Liver (tissue), 9 donors: ENCODE data around the gene EME1. TPM values are rescaled to one million over a fixed set of nuclear protein-coding genes. Genes with fewer than 3 reads are reported as not detected.
A peak's percentile ranks its signal among the peaks of the same experiment; 100 is the strongest.

ENCODE experiments used
- DNase-seq: peaks from one replicate; pipeline ENCODE4 v3.0.0-alpha.2; 2017; ENCODE audit warnings: low spot score
- H3K27ac ChIP-seq, 2 donors: one replicate each; pipeline ENCODE4 v1.7.0; 2013; ENCODE audit warnings: inconsistent platforms in 2 of 2, low read length in 2 of 2, control low read depth in 1 of 2, low read depth in 1 of 2, mild to moderate bottlenecking in 1 of 2
- H3K27me3 ChIP-seq, 4 donors: one replicate each; pipeline versions ENCODE4 v1.6.1 to v1.7.0; 2013; ENCODE audit warnings: low read length in 3 of 4, inconsistent platforms in 1 of 4, mild to moderate bottlenecking in 1 of 4, moderate library complexity in 1 of 4; ENCODE audit not compliant: control insufficient read depth in 4 of 4, insufficient read depth in 4 of 4
- H3K36me3 ChIP-seq, 4 donors: one replicate each; pipeline versions ENCODE4 v1.6.1 to v1.7.0; 2013; ENCODE audit warnings: low read length in 3 of 4, mild to moderate bottlenecking in 3 of 4, low read depth in 1 of 4, moderate library complexity in 1 of 4; ENCODE audit not compliant: control insufficient read depth in 4 of 4, insufficient read depth in 3 of 4
- H3K4me1 ChIP-seq, 4 donors: one replicate each; pipeline versions ENCODE4 v1.6.1 to v1.7.0; 2013; ENCODE audit warnings: low read length in 3 of 4, mild to moderate bottlenecking in 3 of 4, moderate library complexity in 1 of 4; ENCODE audit not compliant: control insufficient read depth in 4 of 4, insufficient read depth in 4 of 4
- H3K4me3 ChIP-seq, 3 donors: one replicate each; pipeline versions ENCODE4 v1.6.1 to v1.7.0; 2013; ENCODE audit warnings: low read length in 3 of 3, control low read depth in 1 of 3, low read depth in 1 of 3, mild to moderate bottlenecking in 1 of 3
- H3K9ac ChIP-seq, 2 donors: one replicate each; pipeline ENCODE4 v1.7.0; 2013; ENCODE audit warnings: low read length in 2 of 2, mild to moderate bottlenecking in 2 of 2, moderate library complexity in 2 of 2, control low read depth in 1 of 2, low read depth in 1 of 2
- H3K9me3 ChIP-seq, 4 donors: one replicate each; pipeline versions ENCODE4 v1.6.1 to v1.7.0; 2013; ENCODE audit warnings: low read length in 3 of 4; ENCODE audit not compliant: control insufficient read depth in 4 of 4
- ATF3 ChIP-seq: IDR thresholded peaks from 2 replicates; pipeline ENCODE4 v1.6.1; 2016; ENCODE audit warnings: antibody characterized with exemption
- CTCF ChIP-seq: fragments of 150-350 bp; IDR thresholded peaks from 2 replicates; pipeline ENCODE4 v1.5.1; 2017; ENCODE audit warnings: improper control_type of control experiment, low read depth, low read length; ENCODE audit not compliant: missing input control
- EGR1 ChIP-seq, 2 donors: IDR thresholded peaks; 2 replicates each; pipeline ENCODE4 v1.6.1; 2016 to 2018; ENCODE audit warnings: antibody characterized with exemption in 2 of 2, low read depth in 2 of 2
- FOXA1 ChIP-seq: IDR thresholded peaks from 2 replicates; pipeline ENCODE4 v1.6.1; 2016; ENCODE audit warnings: antibody characterized with exemption
- FOXA2 ChIP-seq: IDR thresholded peaks from 2 replicates; pipeline ENCODE4 v1.6.1; 2016; ENCODE audit warnings: antibody characterized with exemption
- GABPA ChIP-seq, 2 donors: IDR thresholded peaks in 1 of 2; conservative IDR thresholded peaks in 1 of 2; 2 replicates each; pipeline ENCODE4 v1.6.1; 2016; ENCODE audit warnings: antibody characterized with exemption in 2 of 2, mild to moderate bottlenecking in 1 of 2, moderate library complexity in 1 of 2
- HNF4A ChIP-seq, 2 donors: conservative IDR thresholded peaks; 2 replicates each; pipeline ENCODE4 v1.6.1; 2016; ENCODE audit warnings: antibody characterized with exemption in 2 of 2, mild to moderate bottlenecking in 2 of 2
- HNF4G ChIP-seq: IDR thresholded peaks from 2 replicates; pipeline ENCODE4 v1.6.1; 2016; ENCODE audit warnings: antibody characterized with exemption
- JUND ChIP-seq, 2 donors: IDR thresholded peaks; 2 replicates each; pipeline ENCODE4 v1.6.1; 2016; ENCODE audit warnings: antibody characterized with exemption in 2 of 2
- MAX ChIP-seq: IDR thresholded peaks from 2 replicates; pipeline ENCODE4 v1.6.1; 2016; ENCODE audit warnings: antibody characterized with exemption
- NR2F2 ChIP-seq: IDR thresholded peaks from 2 replicates; pipeline ENCODE4 v1.6.1; 2016; ENCODE audit warnings: antibody characterized with exemption
- RAD21 ChIP-seq, 2 donors: IDR thresholded peaks; 2 replicates each; pipeline ENCODE4 v1.6.1; 2016; ENCODE audit warnings: antibody characterized with exemption in 2 of 2, mild to moderate bottlenecking in 2 of 2
- REST ChIP-seq: IDR thresholded peaks from 2 replicates; pipeline ENCODE4 v1.6.1; 2016; ENCODE audit warnings: antibody characterized with exemption, mild to moderate bottlenecking
- RXRA ChIP-seq, 2 donors: IDR thresholded peaks; 2 replicates each; pipeline ENCODE4 v1.6.1; 2017 to 2018; ENCODE audit warnings: antibody characterized with exemption in 2 of 2, mild to moderate bottlenecking in 1 of 2
- SP1 ChIP-seq: IDR thresholded peaks from 2 replicates; pipeline ENCODE4 v1.6.1; 2018; ENCODE audit warnings: antibody characterized with exemption, mild to moderate bottlenecking
- TAF1 ChIP-seq: conservative IDR thresholded peaks from 2 replicates; pipeline ENCODE4 v1.6.1; 2016; ENCODE audit warnings: antibody characterized with exemption, mild to moderate bottlenecking
- YY1 ChIP-seq: IDR thresholded peaks from 2 replicates; pipeline ENCODE4 v1.6.1; 2016; ENCODE audit warnings: antibody characterized with exemption, mild to moderate bottlenecking
- ZBTB33 ChIP-seq: IDR thresholded peaks from 2 replicates; pipeline ENCODE4 v1.6.1; 2016; ENCODE audit warnings: antibody characterized with exemption
- whole genome bisulfite sequencing: extraction: QIAGEN DNeasy Blood & Tissue Kit; methylation state at CpG from one replicate; pipeline ENCODE4 v1.1.7; 2013; 5-methylcytosine and 5-hydroxymethylcytosine counted together
- polyA plus RNA-seq, 2 donors: library from polyadenylated mRNA; stranded (reverse) in 1 of 2; unstranded in 1 of 2; fragments of 200-250 nt in 1 of 2; fragments of >200 nt in 1 of 2; fragmentation: Nextera tagmentation in 1 of 2; extraction: Ambion mirVana in 1 of 2; gene quantifications; one replicate each; pipeline versions ENCODE4 v1.2.1 to v1.2.3, GENCODE V29; 2013 to 2015
- total RNA-seq, 2 donors: library from RNA; depleted of rRNA; stranded (reverse); fragments of >200 nt; gene quantifications; one replicate each; pipeline ENCODE4 v1.2.3, GENCODE V29; 2014
- donor health status: healthy.
- donor health status: healthy.
- donor health status: healthy.
- donor health status: healthy.
- donor health status: healthy.

The EME1 gene
- total and polyA plus RNA-seq, 4 donors: 0.08 to 3.4 (median 0.35) TPM

- DNase-seq: no peak
- no peaks in the 10 kb centered on the region for H3K27me3 ChIP-seq
- H3K9me3 ChIP-seq: no peaks in the 10 kb centered on the region
- H3K36me3 ChIP-seq: peaks cover 14 to 50% (median 40%) of the 10 kb centered on the region in 4 donors
- H3K27ac ChIP-seq: no peak overlapping the region
- no peak overlapping the region for H3K4me3 ChIP-seq
- 92% methylated on average over 13 of the region's 13 CpGs for WGBS
- TF ChIP-seq SP1 (no peak), YY1 (no peak), RAD21 (IDR thresholded peaks at IDR 0.05) (peak in 1 of 2 donors; percentile 13), FOXA2 (no peak)
- no peak overlapping the region for H3K9ac ChIP-seq
- no peaks in the 10 kb centered on the region for H3K4me1 ChIP-seq
Observed at GRCh38 chr17:50380369-50381259, 7.6 kb downstream of the EME1 start.

GRCh38 chr17:50381260-50381815 is 8.3 kb downstream of the EME1 start:
- Histone ChIP-seq H3K36me3 (peaks cover 14 to 57% (median 45%) of the 10 kb centered on the region in 4 donors), H3K4me3 (no peak overlapping the region), H3K4me1 (no peaks in the 10 kb centered on the region), H3K9me3 (no peaks in the 10 kb centered on the region), H3K27ac (no peak overlapping the region), H3K27me3 (no peaks in the 10 kb centered on the region), H3K9ac (no peak overlapping the region)
- 96% methylated on average over 7 of the region's 7 CpGs for WGBS
- no peak for TF ChIP-seq RXRA (IDR thresholded peaks at IDR 0.05)
- TF ChIP-seq FOXA1: no peak
- TF ChIP-seq SP1: no peak
- no peak for TF ChIP-seq YY1
- TF ChIP-seq NR2F2: no peak
- TF ChIP-seq HNF4G: no peak
- TF ChIP-seq JUND (IDR thresholded peaks at IDR 0.05): no peak
- no peak for TF ChIP-seq TAF1
- TF ChIP-seq REST: no peak
- TF ChIP-seq HNF4A (conservative IDR thresholded peaks at IDR 0.05): no peak
- TF ChIP-seq ZBTB33: no peak
- no peak for TF ChIP-seq EGR1 (IDR thresholded peaks at IDR 0.05; ENCODE audit: low read depth in 2 of 2)
- no peak for TF ChIP-seq CTCF
- TF ChIP-seq GABPA (IDR thresholded peaks at IDR 0.05 in 1 of 2, conservative IDR thresholded peaks at IDR 0.05 in 1 of 2): no peak
- TF ChIP-seq ATF3: no peak
- no peak for TF ChIP-seq MAX
- no peak for TF ChIP-seq FOXA2
- TF ChIP-seq RAD21 (IDR thresholded peaks at IDR 0.05): no peak
- DNase-seq: no peak
